Measurements from ENCODE around the gene DNAJC1.
"Not testable (repeated sequence)": the region's sequence is repeated elsewhere in the genome, so short reads cannot be mapped to it uniquely, and the experiment has no call there.

Gene DNAJC1

GRCh38 chr10:21894648-21895342 is 108.7 kb downstream of the DNAJC1 start:
- no peak for DNase-seq

GRCh38 chr10:21891439-21891838 is 112.1 kb downstream of the DNAJC1 start:
- no peak for DNase-seq

GRCh38 chr10:21889477-21890275 is 113.9 kb downstream of the DNAJC1 start:
- no peak for DNase-seq

DNA sequence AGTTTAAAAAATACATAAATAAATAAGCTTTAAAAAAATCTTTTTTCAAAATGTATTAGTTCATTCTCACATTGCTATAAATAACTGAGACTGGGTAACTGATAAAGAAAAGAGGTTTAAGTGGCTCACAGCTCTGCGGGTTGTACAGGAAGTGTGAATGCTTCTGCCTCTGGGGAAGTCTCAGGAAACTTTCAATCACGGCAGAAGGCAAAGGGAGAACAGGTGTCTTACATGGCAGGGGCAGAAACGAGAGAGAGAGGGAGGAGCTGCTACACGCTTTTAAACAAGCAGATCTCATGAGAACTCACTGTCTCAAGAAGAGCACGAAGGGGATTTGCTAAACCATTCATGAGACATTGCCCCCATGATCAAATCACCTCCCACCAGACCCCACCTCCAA is 114.6 kb downstream of the DNAJC1 start:
- DNase-seq = no peak

GRCh38 chr10:21885940-21886339 is 117.6 kb downstream of the DNAJC1 start:
- DNase-seq = no peak

DNA sequence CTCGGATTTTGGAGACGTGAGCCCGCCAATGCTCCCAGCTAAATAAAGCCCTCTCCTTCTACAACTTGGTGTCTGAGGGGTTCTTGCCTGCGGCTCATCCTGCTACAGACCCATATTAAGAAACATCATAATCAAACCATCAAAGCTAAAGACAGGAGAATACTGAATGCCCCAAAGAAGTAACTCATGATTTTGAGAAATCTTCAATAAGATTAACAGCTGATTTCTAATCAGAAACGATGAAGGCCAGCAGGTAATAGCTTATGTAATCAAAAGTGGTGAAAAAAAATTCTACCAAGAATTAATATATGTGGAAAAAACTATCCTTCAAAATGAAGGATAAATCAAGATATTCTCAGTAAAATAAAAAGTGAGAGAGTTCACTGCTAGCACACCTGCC is 130.3 kb downstream of the DNAJC1 start:
- no peak for DNase-seq

GRCh38 chr10:21872771-21873170 is 130.8 kb downstream of the DNAJC1 start:
- DNase-seq = not testable (repeated sequence)

DNA sequence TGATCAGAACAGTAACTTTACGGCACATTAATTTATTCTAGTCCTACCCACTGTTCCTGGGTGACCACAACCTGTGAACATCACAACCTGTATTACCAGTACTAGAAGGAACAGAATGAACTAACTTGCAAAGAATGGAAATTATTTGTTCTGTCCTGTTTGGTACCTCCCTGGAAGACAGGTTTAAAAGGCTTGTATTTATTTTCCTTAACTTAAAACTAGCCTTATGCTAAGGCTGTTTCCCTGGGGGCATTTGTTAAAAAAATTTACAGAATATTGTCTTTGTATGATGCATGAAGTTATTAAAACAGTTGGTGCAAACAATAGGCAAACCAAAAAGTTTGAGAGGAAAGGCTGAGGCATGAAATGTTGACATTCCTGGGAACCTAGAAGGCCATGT is 132.7 kb downstream of the DNAJC1 start:
- DNase-seq = no peak

DNA sequence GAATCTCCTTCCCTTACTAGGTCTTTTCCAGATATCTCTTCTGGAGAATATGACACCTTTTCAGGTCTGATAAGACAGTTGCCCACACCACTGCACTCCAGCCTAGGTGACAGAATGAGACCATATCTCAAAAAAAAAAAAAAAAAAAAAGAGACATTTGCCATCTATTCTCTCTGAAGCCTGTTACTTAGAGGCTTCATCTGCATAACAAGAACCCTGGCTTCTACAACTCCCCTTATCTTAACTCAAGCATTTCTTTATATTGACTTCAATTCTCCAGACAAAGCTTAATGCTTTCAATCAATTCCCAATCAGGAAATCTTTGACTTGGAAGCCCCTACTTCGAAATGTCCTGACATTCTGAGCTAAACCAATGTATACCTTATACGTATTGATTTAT is 134.4 kb downstream of the DNAJC1 start:
- DNase-seq = not testable (repeated sequence)

GRCh38 chr10:21860718-21861117 is 142.8 kb downstream of the DNAJC1 start:
- no peak for DNase-seq

DNA sequence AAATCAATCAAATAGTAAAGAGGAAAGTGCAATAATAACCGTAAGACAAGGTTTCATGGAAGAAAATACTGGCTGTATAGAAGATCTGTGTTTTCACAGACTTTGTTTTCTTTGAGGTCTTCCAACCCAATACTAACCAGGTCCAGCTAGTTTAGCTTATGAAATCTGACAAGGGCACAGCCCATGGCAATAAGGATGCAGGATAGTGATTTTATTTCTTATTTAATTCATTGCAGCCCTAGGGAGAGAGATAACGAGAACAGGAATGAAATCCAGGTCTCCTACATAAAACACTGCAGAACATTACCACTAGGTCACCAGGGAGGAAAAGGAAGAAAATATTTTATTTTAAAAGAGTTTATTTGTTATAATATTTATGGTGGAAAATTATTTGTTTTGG is 145.1 kb downstream of the DNAJC1 start:
- no peak for DNase-seq

- DNase-seq = no peak
These were observed 153.9 kb downstream of the DNAJC1 start for GRCh38 chr10:21849607-21850006.

- DNase-seq = no peak
These were observed 159.9 kb downstream of the DNAJC1 start for GRCh38 chr10:21843645-21844044.

DNA sequence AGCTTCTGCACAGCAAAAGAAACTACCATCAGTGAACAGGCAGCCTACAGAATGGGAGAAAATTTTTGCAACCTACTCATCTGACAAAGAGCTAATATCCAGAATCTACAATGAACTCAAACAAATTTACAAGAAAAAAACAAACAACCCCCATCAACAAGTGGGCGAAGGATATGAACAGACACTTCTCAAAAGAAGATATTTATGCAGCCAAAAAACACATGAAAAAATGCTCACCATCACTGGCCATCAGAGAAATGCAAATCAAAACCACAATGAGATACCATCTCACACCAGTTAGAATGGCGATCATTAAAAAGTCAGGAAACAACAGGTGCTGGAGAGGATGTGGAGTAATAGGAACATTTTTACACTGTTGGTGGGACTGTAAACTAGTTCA is 162.3 kb downstream of the DNAJC1 start:
- not testable (repeated sequence) for DNase-seq

DNA sequence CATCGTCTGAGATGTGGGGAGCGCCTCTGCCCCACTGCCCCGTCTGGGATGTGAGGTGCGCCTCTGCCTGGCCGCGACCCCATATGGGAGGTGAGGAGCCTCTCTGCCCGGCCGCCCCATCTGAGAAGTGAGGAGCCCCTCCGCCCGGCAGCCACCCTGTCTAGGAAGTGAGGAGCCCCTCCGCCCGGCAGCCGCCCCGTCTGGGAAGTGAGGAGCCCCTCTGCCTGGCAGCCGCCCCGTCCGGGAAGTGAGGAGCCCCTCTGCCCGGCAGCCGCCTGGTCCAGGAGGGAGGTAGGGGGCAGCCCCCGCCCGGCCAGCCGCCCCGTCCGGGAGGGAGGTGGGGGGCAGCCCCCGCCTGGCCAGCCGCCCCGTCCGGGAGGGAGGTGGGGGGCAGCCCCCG is 166.0 kb downstream of the DNAJC1 start:
- DNase-seq = not testable (repeated sequence)

GRCh38 chr10:21834574-21834973 is 169.0 kb downstream of the DNAJC1 start:
- not testable (repeated sequence) for DNase-seq

- no peak for DNase-seq
These were observed 170.8 kb downstream of the DNAJC1 start for GRCh38 chr10:21832821-21833130.

DNA sequence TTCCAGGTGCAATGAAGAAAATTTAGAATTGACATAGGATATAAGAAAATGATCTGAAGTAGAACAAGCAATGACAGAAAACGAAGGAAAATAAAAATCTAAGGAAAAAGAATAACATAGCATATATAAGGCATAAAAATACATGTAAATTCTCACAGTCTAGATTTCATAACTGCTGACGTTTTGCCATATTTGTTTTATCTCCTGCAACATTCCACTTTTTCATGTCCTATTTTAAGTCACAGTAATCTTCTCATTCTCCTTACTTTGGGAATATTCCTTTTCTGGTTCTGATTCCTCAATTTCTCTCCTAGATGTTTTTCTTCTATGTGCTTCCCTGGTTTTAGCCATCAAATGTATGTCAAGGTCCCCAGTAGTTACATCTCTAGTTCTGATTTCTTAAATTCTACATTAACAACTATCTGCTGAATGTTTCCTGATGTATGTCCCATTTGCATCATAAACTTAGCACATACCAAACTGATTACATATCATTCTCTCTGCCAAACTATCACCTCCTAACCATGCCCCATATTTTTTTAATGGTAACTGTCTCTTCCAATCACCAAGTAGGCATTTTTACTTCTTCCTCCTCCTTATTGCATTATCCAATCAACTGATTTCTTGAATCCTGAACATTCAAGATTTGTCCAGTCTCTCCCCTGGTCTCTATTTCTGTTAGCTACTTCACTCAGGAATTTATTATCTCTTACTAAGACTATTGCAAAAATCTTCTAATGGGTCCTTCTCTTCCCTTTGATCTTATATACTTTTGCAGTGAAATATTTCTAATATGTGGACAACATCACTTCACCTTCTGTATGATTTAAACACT is 171.3 kb downstream of the DNAJC1 start:
- no peak for DNase-seq

- no peak for DNase-seq
These were observed 173.5 kb downstream of the DNAJC1 start for GRCh38 chr10:21830037-21830436.

GRCh38 chr10:21827308-21827707 is 176.2 kb downstream of the DNAJC1 start:
- DNase-seq = no peak

GRCh38 chr10:21826725-21827124 is 176.8 kb downstream of the DNAJC1 start:
- no peak for DNase-seq

GRCh38 chr10:21825345-21825744 is 178.2 kb downstream of the DNAJC1 start:
- no peak for DNase-seq

DNA sequence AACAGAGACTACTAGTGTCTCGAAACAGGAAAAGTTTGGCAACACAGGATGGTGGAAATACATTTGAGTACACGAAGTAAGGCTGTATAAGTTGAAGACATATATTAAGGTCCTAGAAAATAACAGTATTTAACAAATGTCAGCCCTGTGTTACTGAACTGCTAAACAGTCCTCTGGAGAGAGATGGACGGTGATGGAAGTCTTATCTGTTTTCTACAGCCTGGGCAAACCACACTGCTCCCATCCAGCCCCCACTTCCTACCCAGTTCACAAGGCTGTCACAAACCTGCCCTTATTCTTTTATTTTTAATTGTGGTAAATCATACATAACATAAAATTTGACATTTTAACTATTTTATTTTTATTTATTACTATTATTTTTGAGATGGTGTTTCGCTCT is 179.1 kb downstream of the DNAJC1 start:
- DNase-seq = no peak

- no peak for DNase-seq
These were observed 179.9 kb downstream of the DNAJC1 start for GRCh38 chr10:21823617-21824016.
